Measurements from ENCODE around the gene CCSER1.
"Not testable (repeated sequence)": the region's sequence is repeated elsewhere in the genome, so short reads cannot be mapped to it uniquely, and the experiment has no call there.

The CCSER1 gene

DNA sequence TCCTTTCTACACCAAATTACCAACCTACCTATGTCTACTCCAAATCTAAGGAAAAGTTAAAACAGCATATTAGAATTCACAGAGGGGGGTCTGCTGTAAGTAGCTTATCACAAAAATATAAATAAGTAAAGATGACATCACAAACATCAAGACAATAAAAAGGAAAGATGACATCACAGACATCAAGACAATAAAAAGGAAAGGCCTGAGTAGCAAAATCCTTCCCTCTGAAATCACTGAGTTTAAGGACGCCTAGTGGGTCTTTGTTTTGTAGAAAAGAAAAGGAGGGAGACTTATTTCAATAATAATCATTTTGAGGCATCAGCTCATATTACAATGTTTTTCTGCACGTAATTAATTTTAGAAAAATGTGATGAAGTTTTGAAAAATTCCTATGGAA is 1469.5 kb downstream of the CCSER1 start:
- no peak overlapping the region for H3K9ac ChIP-seq (ENCODE audit: low read length)
- H3K9me3 ChIP-seq (ENCODE audit: control insufficient read depth, low read length), result no peaks in the 10 kb centered on the region
- H3K4me3 ChIP-seq (ENCODE audit: low read length), result no peak overlapping the region
- H3K27me3 ChIP-seq (replicated peaks; ENCODE audit: control insufficient read depth, insufficient read depth, low read length), result no peaks in the 10 kb centered on the region
- no peak for DNase-seq (ENCODE audit: low read depth)
- no peaks in the 10 kb centered on the region for H3K36me3 ChIP-seq (ENCODE audit: control insufficient read depth, insufficient read depth, low read length, severe bottlenecking)
- no peaks in the 10 kb centered on the region for H3K4me1 ChIP-seq (ENCODE audit: control insufficient read depth, insufficient read depth, low read length)

DNA sequence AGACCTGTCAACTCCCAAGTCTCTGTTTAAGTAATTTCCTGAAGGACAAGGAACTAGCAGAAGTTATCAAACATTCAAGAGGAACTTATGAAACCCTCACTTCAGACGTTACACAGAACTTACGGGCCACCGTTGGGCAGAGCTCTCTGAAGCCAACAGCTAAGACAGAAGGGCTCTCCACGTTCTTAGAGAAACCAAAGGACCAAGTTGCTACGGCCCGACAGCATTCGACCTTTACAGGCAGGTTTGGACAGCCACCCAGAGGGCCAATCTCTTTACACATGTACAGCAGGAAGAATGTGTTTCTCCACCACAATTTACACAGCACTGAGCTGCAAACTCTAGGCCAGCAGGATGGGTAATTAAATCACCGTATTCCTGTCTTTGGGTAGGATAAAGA is 1471.5 kb downstream of the CCSER1 start:
- Histone ChIP-seq H3K4me1 (ENCODE audit: control insufficient read depth, insufficient read depth, low read length) (no peaks in the 10 kb centered on the region), H3K9me3 (ENCODE audit: control insufficient read depth, low read length) (no peaks in the 10 kb centered on the region), H3K4me3 (ENCODE audit: low read length) (no peak overlapping the region), H3K27me3 (replicated peaks; ENCODE audit: control insufficient read depth, insufficient read depth, low read length) (no peaks in the 10 kb centered on the region), H3K36me3 (ENCODE audit: control insufficient read depth, insufficient read depth, low read length, severe bottlenecking) (no peaks in the 10 kb centered on the region), H3K9ac (ENCODE audit: low read length) (no peak overlapping the region)
- DNase-seq (ENCODE audit: low read depth), result no peak

DNA sequence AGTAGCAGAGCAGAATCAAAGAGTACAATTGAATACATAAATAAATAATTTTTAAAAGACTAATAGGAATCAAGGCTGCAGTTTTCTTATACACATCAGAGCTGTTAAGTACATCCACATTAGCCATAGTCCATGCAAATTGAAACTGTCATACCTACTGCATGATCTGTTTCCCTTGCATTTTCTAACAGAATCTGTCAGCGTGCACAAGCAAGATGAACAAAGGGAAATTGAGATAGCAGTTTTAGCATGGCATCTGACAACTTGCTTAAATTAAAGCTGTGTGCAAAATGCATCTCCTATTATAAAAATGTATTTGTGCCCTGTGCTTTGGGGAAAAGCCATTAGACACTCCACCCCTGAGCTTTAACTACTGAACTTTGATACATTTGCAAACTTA is 1473.1 kb downstream of the CCSER1 start:
- Histone ChIP-seq H3K9me3 (ENCODE audit: control insufficient read depth, low read length) (no peaks in the 10 kb centered on the region), H3K27me3 (replicated peaks; ENCODE audit: control insufficient read depth, insufficient read depth, low read length) (no peaks in the 10 kb centered on the region), H3K4me1 (ENCODE audit: control insufficient read depth, insufficient read depth, low read length) (no peaks in the 10 kb centered on the region), H3K9ac (ENCODE audit: low read length) (no peak overlapping the region), H3K36me3 (ENCODE audit: control insufficient read depth, insufficient read depth, low read length, severe bottlenecking) (no peaks in the 10 kb centered on the region), H3K4me3 (ENCODE audit: low read length) (no peak overlapping the region)
- DNase-seq (ENCODE audit: low read depth), result no peak

GRCh38 chr4:91601401-91601800 is 1474.2 kb downstream of the CCSER1 start:
- Histone ChIP-seq H3K36me3 (ENCODE audit: control insufficient read depth, insufficient read depth, low read length, severe bottlenecking) (no peaks in the 10 kb centered on the region), H3K9ac (ENCODE audit: low read length) (no peak overlapping the region), H3K4me3 (ENCODE audit: low read length) (no peak overlapping the region), H3K27me3 (replicated peaks; ENCODE audit: control insufficient read depth, insufficient read depth, low read length) (no peaks in the 10 kb centered on the region), H3K4me1 (ENCODE audit: control insufficient read depth, insufficient read depth, low read length) (no peaks in the 10 kb centered on the region), H3K9me3 (ENCODE audit: control insufficient read depth, low read length) (no peaks in the 10 kb centered on the region)
- no peak for DNase-seq (ENCODE audit: low read depth)

GRCh38 chr4:91611782-91612181 is 1484.6 kb downstream of the CCSER1 start:
- H3K9ac ChIP-seq (ENCODE audit: low read length), result no peak overlapping the region
- no peak overlapping the region for H3K4me3 ChIP-seq (ENCODE audit: low read length)
- H3K9me3 ChIP-seq (ENCODE audit: control insufficient read depth, low read length), result no peaks in the 10 kb centered on the region
- H3K36me3 ChIP-seq (ENCODE audit: control insufficient read depth, insufficient read depth, low read length, severe bottlenecking), result no peaks in the 10 kb centered on the region
- DNase-seq (ENCODE audit: low read depth), result no peak
- H3K4me1 ChIP-seq (ENCODE audit: control insufficient read depth, insufficient read depth, low read length), result no peaks in the 10 kb centered on the region
- no peaks in the 10 kb centered on the region for H3K27me3 ChIP-seq (replicated peaks; ENCODE audit: control insufficient read depth, insufficient read depth, low read length)

GRCh38 chr4:91620952-91621351 is 1493.8 kb downstream of the CCSER1 start:
- DNase-seq (ENCODE audit: low read depth), result no peak
- H3K9ac ChIP-seq (ENCODE audit: low read length), result no peak overlapping the region
- H3K4me1 ChIP-seq (ENCODE audit: control insufficient read depth, insufficient read depth, low read length), result no peaks in the 10 kb centered on the region
- no peaks in the 10 kb centered on the region for H3K36me3 ChIP-seq (ENCODE audit: control insufficient read depth, insufficient read depth, low read length, severe bottlenecking)
- no peaks in the 10 kb centered on the region for H3K9me3 ChIP-seq (ENCODE audit: control insufficient read depth, low read length)
- H3K27me3 ChIP-seq (replicated peaks; ENCODE audit: control insufficient read depth, insufficient read depth, low read length), result no peaks in the 10 kb centered on the region
- H3K4me3 ChIP-seq (ENCODE audit: low read length), result no peak overlapping the region

DNA sequence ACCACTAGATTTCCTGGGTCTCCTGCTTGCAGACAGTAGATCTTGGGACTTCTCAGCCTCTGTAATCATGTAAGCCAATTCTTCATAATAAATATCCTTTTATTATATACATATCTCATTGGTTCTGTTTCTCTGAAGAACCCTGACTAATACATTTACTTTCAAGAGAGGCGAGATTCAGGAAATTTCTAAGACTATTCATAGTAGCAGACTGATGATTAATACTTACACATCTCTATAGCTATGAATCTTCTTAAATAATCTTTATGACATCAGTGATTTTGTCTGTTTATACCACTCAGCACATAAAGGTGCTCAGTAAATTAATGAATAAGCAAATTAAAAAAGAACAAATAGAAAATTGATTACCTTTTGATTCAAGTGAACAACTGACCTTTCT is 1494.3 kb downstream of the CCSER1 start:
- Histone ChIP-seq H3K9me3 (ENCODE audit: control insufficient read depth, low read length) (no peaks in the 10 kb centered on the region), H3K4me3 (ENCODE audit: low read length) (no peak overlapping the region), H3K9ac (ENCODE audit: low read length) (no peak overlapping the region), H3K27me3 (replicated peaks; ENCODE audit: control insufficient read depth, insufficient read depth, low read length) (no peaks in the 10 kb centered on the region), H3K4me1 (ENCODE audit: control insufficient read depth, insufficient read depth, low read length) (no peaks in the 10 kb centered on the region), H3K36me3 (ENCODE audit: control insufficient read depth, insufficient read depth, low read length, severe bottlenecking) (no peaks in the 10 kb centered on the region)
- DNase-seq (ENCODE audit: low read depth), result no peak

GRCh38 chr4:91622925-91623602 is 1495.9 kb downstream of the CCSER1 start:
- Histone ChIP-seq H3K4me1 (ENCODE audit: control insufficient read depth, insufficient read depth, low read length) (no peaks in the 10 kb centered on the region), H3K9me3 (ENCODE audit: control insufficient read depth, low read length) (no peaks in the 10 kb centered on the region), H3K4me3 (ENCODE audit: low read length) (no peak overlapping the region), H3K36me3 (ENCODE audit: control insufficient read depth, insufficient read depth, low read length, severe bottlenecking) (no peaks in the 10 kb centered on the region), H3K27me3 (replicated peaks; ENCODE audit: control insufficient read depth, insufficient read depth, low read length) (no peaks in the 10 kb centered on the region), H3K9ac (ENCODE audit: low read length) (no peak overlapping the region)
- no peak for DNase-seq (ENCODE audit: low read depth)

DNA sequence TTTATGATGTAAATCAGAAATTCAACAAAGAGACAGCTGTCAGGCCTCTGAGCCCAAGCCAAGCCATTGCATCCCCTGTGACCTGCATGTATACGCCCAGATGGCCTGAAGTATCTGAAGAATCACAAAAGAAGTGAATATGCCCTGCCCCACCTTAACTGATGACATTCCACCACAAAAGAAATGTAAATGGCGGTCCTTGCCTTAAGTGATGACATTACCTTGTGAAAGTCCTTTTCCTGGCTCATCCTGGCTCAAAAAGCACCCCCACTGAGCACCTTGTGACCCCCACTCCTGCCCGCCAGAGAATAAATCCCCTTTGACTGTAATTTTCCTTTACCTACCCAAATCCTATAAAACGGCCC is 1496.4 kb downstream of the CCSER1 start:
- not testable (repeated sequence) for H3K4me3 ChIP-seq (ENCODE audit: low read length); H3K27me3 ChIP-seq (replicated peaks; ENCODE audit: control insufficient read depth, insufficient read depth, low read length); DNase-seq (ENCODE audit: low read depth); H3K9ac ChIP-seq (ENCODE audit: low read length); H3K4me1 ChIP-seq (ENCODE audit: control insufficient read depth, insufficient read depth, low read length); H3K36me3 ChIP-seq (ENCODE audit: control insufficient read depth, insufficient read depth, low read length, severe bottlenecking); H3K9me3 ChIP-seq (ENCODE audit: control insufficient read depth, low read length)

- no peaks in the 10 kb centered on the region for H3K4me1 ChIP-seq (ENCODE audit: control insufficient read depth, insufficient read depth, low read length)
Measured at GRCh38 chr4:91630054-91630453, 1502.9 kb downstream of the CCSER1 start.

GRCh38 chr4:91630764-91631163 is 1503.6 kb downstream of the CCSER1 start:
- Histone ChIP-seq H3K27me3 (replicated peaks; ENCODE audit: control insufficient read depth, insufficient read depth, low read length) (no peaks in the 10 kb centered on the region), H3K4me3 (ENCODE audit: low read length) (no peak overlapping the region), H3K36me3 (ENCODE audit: control insufficient read depth, insufficient read depth, low read length, severe bottlenecking) (no peaks in the 10 kb centered on the region), H3K4me1 (ENCODE audit: control insufficient read depth, insufficient read depth, low read length) (no peaks in the 10 kb centered on the region), H3K9ac (ENCODE audit: low read length) (no peak overlapping the region), H3K9me3 (ENCODE audit: control insufficient read depth, low read length) (peaks cover 19% of the 10 kb centered on the region)
- no peak for DNase-seq (ENCODE audit: low read depth)

More at GRCh38 chr4:91630054-91630453, 1502.9 kb downstream of the CCSER1 start:
- H3K4me3 ChIP-seq (ENCODE audit: low read length), result no peak overlapping the region
- peaks cover 19% of the 10 kb centered on the region for H3K9me3 ChIP-seq (ENCODE audit: control insufficient read depth, low read length)
- no peak overlapping the region for H3K9ac ChIP-seq (ENCODE audit: low read length)
- DNase-seq (ENCODE audit: low read depth), result no peak
- no peaks in the 10 kb centered on the region for H3K27me3 ChIP-seq (replicated peaks; ENCODE audit: control insufficient read depth, insufficient read depth, low read length)
- H3K36me3 ChIP-seq (ENCODE audit: control insufficient read depth, insufficient read depth, low read length, severe bottlenecking), result no peaks in the 10 kb centered on the region

GRCh38 chr4:91631335-91631734 is 1504.1 kb downstream of the CCSER1 start:
- Histone ChIP-seq H3K27me3 (replicated peaks; ENCODE audit: control insufficient read depth, insufficient read depth, low read length) (no peaks in the 10 kb centered on the region), H3K9ac (ENCODE audit: low read length) (no peak overlapping the region), H3K9me3 (ENCODE audit: control insufficient read depth, low read length) (peaks cover 19% of the 10 kb centered on the region), H3K4me3 (ENCODE audit: low read length) (no peak overlapping the region), H3K36me3 (ENCODE audit: control insufficient read depth, insufficient read depth, low read length, severe bottlenecking) (no peaks in the 10 kb centered on the region), H3K4me1 (ENCODE audit: control insufficient read depth, insufficient read depth, low read length) (no peaks in the 10 kb centered on the region)
- no peak for DNase-seq (ENCODE audit: low read depth)

Measured in adipocyte (in vitro differentiated cells).